Measurements from ENCODE around the gene MCMBP.

The MCMBP gene

DNA sequence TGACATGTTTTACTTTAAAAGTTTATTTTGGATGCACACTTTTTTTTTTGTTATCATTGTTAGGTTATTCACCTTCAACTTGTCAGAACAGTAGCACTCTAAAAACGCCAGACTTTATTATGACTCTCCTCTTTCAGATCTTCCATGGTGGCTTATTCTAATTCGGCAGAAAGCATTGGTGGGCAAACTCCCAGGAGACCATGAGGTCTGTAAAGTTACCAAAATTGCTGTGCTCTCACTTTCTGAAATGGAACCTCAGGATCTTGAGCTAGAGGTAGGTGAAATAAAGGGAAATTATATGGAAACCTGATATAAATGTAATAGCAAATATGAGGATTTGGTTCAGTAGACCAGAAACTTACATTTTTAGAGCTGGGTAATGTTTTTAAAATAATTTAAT lies 91.1 kb downstream of the MCMBP start:
- no peak for DNase-seq

DNA sequence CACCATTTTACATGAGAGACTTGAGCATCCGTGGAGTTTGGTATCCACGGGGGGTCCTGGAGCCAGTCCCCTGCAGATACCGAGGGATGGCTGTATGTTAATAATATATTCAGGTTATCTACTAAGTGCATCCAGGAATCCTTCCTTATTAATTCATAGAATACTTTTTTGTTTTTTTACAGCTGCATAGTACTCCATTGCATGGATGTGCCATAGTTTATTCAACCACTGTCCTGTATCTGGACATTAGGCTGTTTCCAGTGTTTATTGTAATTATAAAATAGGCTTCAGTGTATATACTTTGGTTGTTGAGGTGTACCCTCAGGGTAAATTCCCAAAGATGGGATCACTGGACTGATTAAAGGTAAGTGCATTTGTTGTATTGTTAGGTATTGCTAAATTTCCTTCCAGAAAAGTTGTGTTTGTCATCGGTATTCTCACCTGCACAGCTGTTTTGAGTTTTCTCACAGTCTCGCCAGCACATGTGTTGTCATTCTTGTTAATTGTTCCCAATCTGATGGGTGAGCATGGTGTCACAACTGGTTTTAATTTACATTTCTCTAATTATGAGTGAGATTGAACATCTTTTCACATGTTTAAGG lies 91.7 kb downstream of the MCMBP start:
- no peak for DNase-seq
